ENCODE measurements around the gene TMEM255B. TPM values are rescaled to one million over a fixed set of nuclear protein-coding genes. Genes with fewer than 3 reads are reported as not detected.
"Not testable (repeated sequence)": the region's sequence is repeated elsewhere in the genome, so short reads cannot be mapped to it uniquely, and the experiment has no call there.

Gene TMEM255B
- total RNA-seq, 1 donor from 2014 or later, result 7.4 TPM

DNA sequence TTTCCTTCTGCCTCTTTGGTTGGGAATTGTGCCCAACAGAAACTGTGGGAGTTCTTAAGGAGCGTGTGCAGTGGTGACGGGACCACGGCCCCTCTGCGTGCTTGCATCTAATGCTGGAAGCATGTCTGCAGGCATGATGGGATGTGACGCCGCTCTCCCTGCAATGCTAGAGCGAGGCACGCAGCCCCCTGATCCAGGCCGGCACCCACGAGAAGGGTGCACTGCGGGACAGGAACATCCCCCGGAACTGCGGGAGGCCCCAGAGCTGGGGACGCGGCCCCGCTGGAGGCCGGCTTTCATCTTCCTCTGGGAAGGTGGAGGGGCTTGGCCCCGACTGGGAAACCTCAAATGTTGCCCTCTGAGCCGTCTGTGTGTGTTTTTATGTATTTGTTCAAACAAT is 32.7 kb downstream of the TMEM255B start:
- TF ChIP-seq, protein P1, sequence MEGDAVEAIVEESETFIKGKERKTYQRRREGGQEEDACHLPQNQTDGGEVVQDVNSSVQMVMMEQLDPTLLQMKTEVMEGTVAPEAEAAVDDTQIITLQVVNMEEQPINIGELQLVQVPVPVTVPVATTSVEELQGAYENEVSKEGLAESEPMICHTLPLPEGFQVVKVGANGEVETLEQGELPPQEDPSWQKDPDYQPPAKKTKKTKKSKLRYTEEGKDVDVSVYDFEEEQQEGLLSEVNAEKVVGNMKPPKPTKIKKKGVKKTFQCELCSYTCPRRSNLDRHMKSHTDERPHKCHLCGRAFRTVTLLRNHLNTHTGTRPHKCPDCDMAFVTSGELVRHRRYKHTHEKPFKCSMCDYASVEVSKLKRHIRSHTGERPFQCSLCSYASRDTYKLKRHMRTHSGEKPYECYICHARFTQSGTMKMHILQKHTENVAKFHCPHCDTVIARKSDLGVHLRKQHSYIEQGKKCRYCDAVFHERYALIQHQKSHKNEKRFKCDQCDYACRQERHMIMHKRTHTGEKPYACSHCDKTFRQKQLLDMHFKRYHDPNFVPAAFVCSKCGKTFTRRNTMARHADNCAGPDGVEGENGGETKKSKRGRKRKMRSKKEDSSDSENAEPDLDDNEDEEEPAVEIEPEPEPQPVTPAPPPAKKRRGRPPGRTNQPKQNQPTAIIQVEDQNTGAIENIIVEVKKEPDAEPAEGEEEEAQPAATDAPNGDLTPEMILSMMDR (conservative IDR thresholded peaks at IDR 0.05; ENCODE audit: low read depth, low read length), result no peak
- H3K4me3 ChIP-seq (ENCODE audit: low read depth, low read length), result no peak overlapping the region
- DNase-seq (ENCODE audit: low read depth), result no peak

GRCh38 chr13:113792236-113792770 is 33.3 kb downstream of the TMEM255B start:
- no peak for DNase-seq (ENCODE audit: low read depth)
- TF ChIP-seq, protein P1 (conservative IDR thresholded peaks at IDR 0.05; ENCODE audit: low read depth, low read length), result no peak
- no peak overlapping the region for H3K4me3 ChIP-seq (ENCODE audit: low read depth, low read length)

DNA sequence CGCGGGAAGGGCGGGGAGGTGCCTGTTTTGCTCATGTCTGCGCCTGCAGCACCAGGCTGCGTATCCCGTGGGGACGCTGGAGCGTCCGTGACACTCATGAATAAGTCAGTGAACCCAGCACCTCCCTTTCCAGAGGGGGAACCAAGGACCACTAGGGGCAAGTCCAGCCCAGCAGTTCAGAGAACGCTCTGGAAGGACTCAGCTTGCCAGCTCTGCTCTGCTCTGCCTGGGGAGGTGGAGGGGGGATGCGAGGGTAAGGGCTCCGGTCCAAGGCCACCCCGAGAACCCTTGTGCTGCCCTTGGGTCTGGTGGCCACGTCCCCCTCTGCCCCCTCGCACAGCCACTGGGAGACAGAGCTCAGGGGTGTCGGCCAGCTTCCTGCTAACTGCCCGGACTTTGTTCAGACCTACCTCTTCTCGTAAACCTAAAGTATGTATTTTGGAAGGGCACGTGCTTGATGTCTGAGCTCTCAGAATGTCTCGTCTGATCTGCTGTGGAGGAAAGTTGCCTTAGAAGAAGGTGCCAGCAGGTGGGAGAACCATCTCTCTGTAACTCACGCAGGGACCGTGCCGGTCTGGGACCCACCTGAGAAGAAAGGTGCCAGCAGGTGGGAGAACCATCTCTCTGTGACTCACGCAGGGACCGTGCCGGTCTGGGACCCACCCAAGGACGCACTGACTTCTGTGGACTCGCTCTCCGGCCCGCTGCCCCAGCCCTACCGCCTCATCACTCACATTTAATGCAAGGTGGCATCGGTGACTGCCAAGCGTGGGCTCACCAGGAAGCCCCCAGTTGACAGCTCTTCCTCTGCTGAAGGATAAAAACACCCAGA is 34.1 kb downstream of the TMEM255B start:
- TF ChIP-seq, protein P1 (conservative IDR thresholded peaks at IDR 0.05; ENCODE audit: low read depth, low read length), result no peak

DNA sequence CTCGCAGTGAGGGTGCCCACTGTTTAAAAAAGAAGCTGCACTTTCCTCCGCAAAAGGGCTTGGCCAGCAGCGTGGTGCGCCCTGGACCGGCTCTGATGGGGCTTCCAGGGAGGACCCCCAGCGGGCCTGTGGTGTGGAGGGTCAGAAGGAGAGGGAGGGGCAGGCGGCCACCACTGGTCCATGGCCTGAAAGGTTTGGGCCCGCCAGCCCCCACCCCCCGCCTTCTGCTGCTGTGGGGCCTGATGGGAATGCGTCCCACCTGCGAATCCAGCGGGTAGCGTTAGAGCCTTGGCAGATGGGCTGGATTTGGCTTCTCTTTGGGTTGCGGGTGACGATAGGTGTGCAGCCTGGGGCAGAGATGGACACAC is 34.7 kb downstream of the TMEM255B start:
- H3K4me3 ChIP-seq (ENCODE audit: low read depth, low read length), result no peak overlapping the region
- TF ChIP-seq, protein P1 (conservative IDR thresholded peaks at IDR 0.05; ENCODE audit: low read depth, low read length), result no peak
- no peak for DNase-seq (ENCODE audit: low read depth)

More for the DNA sequence above, 34.1 kb downstream of the TMEM255B start:
- no peak overlapping the region for H3K4me3 ChIP-seq (ENCODE audit: low read depth, low read length)
- no peak for DNase-seq (ENCODE audit: low read depth)

GRCh38 chr13:113794086-113794485 is 35.1 kb downstream of the TMEM255B start:
- TF ChIP-seq, protein P1 (conservative IDR thresholded peaks at IDR 0.05; ENCODE audit: low read depth, low read length), result no peak
- no peak for DNase-seq (ENCODE audit: low read depth)
- H3K4me3 ChIP-seq (ENCODE audit: low read depth, low read length), result no peak overlapping the region

DNA sequence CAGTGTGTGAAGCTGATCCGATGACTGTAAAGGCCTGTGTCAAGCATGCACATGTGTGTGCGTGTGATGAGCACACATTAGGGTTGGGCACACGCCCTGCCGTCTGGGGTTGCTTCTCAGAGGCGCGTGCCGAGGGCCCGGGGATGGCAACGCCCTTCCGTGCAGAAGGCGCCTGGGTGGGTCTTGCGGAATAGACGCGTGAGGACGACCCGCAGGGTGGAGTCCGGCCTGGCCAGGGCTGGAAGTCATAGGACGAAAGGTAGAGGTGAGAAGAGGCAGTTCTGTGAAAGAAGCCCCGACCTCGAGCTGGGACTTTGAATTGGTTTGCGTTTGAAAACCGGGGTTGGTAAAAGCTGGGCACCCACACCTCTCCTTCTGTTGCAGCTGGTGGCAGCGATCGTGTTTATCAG is 35.7 kb downstream of the TMEM255B start:
- TF ChIP-seq, protein P1 (conservative IDR thresholded peaks at IDR 0.05; ENCODE audit: low read depth, low read length), result no peak
- no peak for DNase-seq (ENCODE audit: low read depth)
- H3K4me3 ChIP-seq (ENCODE audit: low read depth, low read length), result no peak overlapping the region

DNA sequence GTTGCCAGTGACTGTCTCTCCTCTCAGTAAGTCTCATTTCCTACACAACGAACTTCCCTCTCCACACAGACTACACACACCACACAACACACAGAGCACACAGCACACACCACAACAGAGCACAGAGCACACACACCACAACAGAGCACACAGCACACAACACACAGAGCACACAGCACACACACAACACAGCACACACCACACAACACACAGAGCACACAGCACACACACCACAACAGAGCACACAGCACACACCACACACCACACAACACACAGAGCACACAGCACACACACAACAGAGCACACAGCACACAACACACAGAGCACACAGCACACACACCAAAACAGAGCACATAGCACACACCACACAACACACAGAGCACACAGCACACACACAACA is 36.3 kb downstream of the TMEM255B start:
- H3K4me3 ChIP-seq (ENCODE audit: low read depth, low read length); DNase-seq (ENCODE audit: low read depth): not testable (repeated sequence)
